ENCODE data around the gene AFAP1.

Gene AFAP1

DNA sequence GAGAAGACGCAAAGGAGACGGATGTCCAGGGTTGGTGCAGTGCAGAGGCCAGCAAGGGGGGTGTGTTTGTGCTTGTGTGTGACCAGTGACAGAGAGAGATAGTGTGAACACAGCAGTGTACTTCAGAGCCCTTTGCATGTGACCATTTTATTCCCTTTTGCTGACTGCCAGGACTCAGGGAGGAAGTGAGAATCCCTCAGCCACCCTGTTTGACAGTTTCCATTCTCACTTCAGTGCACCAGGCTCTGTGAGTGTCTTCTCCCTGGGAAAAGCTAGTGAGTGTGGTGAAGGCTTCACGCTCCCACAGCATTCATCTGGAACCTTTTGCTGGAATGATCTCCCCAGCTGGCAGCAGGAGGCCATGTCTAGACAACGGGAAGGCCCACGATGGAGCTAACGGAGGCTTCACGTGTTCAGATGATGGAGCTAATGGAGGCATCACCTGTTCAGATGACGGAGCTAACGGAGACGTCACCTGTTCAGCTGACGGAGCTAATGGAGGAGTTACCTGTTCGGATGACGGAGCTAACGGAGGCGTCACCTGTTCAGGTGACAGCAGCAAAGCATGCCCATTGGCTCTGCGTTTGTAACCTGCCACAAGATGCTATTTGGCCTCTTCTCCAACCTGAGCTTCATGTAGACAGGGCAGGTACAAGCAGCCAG lies 195.4 kb downstream of the AFAP1 start:
- in situ Hi-C loops (cut with MboI; ENCODE audit: low sequenced_read_pairs), result no loop called here

DNA sequence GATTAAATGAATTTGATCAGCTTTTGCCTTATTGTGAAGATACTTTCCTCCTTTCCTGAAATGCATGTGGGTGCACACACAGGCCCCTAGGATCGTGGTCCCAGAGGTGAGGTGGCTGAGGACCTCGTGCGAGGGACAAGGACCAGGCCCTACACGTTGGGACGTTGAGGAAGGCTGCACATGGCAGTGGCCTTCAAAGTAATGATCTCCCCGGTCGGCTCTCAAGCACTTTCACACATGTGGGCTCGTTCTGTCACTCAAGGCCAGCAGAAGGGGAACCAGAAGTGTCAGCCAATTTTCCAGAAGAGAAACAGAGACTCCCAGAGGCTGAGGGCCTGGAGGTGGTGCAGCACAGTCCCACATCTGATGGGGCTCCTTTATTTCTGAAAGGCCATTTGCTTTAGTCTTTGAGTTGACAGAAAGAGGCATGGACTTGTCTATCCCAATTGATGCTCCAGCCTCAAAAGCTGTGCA lies 196.8 kb downstream of the AFAP1 start:
- in situ Hi-C loops (cut with MboI; ENCODE audit: low sequenced_read_pairs), result no loop called here

- in situ Hi-C loops (cut with MboI; ENCODE audit: low sequenced_read_pairs), result no loop called here
Measured at GRCh38 chr4:7741946-7742806, 197.5 kb downstream of the AFAP1 start.

DNA sequence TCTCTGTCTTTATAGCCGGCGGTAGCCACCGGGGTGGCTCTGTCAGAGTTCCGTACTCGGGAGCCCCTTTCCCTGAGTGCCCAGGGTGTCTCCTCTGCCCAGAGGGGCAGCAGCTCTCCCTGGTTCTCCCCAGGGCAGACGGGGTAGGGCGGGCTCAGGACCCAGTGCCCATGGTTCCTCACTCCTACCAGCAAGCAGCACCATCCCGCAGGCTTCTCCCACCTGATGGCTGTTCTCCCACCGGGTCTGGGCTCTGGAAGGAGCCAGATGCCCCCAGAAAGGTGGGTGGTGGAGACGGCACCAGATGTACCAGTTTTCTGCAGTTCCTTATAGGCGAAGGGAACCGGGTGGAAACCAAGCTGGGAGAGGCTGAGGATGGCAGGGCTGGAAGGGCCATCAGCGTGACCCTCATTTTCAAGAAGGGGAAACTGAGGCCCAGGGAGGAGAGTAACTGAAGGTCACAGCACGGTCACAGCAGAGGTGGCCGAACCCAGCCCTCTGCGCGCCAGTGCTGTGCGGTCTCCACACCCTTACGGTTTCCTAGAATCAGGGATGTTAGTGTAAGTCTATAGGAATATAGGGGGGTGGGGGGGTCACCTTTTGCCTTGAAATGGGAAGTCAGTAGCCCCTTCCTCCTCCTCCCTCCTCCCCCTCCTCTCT lies 198.7 kb downstream of the AFAP1 start:
- in situ Hi-C loops (cut with MboI; ENCODE audit: low sequenced_read_pairs), result no loop called here

DNA sequence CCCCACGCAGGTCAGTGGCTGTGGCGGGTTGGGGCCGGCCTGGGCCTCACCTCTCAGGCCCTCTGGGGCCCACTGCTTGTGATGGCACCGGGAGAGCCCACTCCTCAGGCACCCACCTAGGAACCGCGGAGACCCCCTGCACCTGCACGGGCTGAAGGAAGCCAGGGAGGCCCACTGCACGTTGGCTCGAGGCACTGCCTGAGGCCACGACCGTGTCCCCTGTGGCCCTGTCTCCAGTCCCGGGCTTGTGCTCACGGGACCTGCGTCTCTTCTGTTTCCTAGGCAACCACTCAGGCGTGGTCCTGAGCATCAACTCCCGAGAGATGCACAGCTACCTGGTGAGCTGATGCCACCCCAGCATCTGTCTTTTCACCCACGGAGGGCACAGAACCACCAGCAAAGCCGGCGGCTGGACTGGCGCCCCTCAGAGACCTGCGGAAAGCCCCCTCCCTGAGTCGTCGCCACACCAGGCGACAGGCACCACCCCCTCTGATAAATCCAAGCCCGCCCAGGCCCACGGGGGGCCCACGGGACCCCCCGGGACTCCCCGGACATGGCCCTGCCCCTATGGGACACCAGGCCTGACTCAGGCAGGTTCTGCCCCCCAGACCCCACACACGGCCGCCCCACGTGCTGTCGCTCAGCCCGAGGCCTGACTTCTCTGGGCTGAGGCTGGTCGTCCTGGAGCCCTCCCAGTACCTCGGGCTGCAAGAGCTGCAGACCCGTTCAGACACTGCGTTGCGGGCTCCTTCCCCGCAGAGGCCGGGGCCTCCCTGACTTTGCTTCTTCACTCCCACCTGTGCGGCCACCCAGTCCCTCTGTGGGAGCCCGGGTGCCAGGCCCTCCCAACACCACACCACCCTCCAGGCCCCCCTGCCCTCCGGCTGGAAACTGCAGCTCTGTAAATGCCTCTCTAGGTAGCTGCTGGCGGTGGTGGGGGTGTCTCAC lies 199.5 kb downstream of the AFAP1 start:
- in situ Hi-C loops (cut with MboI; ENCODE audit: low sequenced_read_pairs), result no loop called here

DNA sequence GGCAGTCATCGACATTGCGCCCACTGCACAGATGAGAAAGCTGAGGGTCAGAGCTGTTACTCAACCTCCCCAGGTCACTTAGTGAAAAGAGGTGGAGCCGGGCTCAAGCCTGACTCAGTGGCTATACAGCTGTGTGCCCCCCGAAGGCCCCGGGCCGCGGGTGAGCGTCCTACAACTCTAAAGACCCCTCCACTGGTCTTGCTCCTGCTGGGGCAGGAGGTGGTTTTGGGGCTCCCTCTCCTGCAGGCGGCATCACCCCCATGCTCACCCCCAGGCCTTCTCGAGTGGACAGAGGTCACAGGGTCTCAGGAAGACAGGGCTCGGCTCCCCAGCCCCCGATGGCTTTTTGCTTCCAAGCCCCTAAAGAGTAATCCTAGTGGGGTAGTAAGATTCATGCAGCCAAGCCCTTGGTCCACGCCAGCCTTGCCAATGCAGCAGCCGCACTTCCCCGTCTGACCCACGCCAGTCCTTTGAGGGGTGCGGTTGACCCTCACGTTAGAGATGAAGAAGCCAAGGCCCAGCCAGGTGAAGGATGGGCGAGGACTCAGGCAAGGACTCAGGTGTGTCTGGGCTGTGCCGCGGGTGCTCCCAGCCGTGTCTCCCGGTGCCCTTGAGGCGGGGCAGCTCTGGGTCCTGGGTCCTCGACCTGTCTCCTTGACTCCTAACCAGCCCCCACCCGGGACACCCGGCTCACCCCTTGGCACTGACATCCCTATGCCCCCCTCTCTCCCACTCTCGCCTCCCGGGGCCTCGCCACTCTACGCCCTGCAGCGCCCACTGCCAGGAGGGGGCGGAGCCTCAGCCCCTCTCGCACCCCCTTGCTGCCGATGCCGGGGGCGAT lies 200.4 kb downstream of the AFAP1 start:
- in situ Hi-C loops (cut with MboI; ENCODE audit: low sequenced_read_pairs), result no loop called here

DNA sequence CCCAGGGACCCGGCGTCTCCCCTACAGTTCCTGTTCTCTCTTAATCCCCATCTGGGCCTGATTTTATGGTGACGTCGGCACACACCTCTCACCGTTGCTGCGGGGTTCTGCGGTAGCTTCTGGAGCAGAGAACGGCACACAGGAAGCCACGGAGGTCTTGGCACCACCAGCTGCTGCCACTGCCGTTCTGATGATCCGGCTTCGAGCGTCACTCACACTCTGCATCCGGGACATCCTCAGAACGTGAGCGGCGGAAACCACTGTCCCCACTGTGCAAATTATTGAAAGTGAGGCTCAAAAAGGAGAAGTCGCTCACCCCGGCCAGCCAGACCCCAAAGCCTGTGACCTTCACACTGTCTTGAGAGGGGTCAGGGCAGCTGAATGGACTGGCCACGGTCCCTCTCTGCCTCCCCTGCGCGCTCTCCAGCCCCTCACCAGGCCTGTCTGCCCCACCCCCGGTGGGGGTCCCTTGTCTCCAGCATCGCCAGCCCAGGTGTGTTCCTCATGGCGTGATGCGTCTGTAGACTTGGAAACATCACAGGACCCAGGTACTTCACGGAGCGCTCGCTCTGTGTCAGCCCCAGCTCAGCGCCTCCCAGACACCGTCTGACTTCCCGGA lies 201.1 kb downstream of the AFAP1 start:
- in situ Hi-C loops (cut with MboI; ENCODE audit: low sequenced_read_pairs), result no loop called here

DNA sequence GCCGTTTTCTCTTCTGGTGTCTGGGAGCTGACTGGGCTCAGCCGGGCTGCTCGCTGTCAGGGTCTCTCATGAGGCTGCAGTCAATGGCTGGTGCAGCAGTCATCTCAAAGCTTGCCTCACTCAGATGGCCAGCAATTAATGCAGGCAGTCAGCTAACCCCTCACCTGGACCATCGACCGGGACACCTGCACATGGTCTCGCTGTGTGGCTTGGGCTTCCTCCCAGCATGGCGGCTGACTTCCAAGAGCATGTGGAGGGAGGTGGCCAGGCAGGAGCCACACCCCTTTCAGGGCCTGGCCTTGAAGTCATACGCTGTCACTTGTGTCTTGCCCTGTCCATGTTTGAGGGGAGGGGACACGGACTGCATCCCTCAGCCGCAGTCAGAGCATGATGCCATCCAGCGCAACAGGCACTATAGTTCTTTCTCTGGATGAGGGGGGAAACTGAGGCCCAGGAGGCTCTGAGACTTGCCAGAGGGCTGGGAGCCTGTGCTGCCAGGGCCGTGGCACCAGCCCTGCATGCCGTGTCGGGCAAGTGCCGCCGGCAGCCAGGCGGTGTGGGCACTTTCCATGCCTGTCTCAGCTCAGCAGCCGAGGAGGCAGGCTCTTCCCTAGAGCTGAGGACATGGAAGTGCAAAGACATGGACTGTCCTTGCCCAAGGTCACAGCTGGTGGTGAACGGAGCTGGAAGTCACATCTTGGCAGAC lies 201.8 kb downstream of the AFAP1 start:
- in situ Hi-C loops (cut with MboI; ENCODE audit: low sequenced_read_pairs), result no loop called here

DNA sequence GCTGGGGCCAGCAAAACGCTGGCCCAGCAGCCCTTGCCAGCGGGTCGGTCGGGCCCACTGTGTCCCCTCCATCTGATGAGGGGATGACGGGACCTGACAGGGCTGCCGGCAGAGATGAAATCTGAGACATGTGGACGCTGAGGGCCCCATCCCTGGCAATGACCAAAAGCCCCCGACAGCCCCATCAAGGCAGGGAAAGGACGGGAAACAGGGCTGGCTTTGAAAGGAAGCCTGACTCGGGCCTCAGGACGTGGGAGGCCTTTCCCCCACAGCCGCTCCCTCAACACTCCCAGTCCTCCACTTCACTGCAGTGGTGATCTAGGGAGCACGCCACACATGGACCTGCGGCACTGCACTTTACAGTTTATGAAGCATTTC lies 202.4 kb downstream of the AFAP1 start:
- in situ Hi-C loops (cut with MboI; ENCODE audit: low sequenced_read_pairs), result no loop called here

DNA sequence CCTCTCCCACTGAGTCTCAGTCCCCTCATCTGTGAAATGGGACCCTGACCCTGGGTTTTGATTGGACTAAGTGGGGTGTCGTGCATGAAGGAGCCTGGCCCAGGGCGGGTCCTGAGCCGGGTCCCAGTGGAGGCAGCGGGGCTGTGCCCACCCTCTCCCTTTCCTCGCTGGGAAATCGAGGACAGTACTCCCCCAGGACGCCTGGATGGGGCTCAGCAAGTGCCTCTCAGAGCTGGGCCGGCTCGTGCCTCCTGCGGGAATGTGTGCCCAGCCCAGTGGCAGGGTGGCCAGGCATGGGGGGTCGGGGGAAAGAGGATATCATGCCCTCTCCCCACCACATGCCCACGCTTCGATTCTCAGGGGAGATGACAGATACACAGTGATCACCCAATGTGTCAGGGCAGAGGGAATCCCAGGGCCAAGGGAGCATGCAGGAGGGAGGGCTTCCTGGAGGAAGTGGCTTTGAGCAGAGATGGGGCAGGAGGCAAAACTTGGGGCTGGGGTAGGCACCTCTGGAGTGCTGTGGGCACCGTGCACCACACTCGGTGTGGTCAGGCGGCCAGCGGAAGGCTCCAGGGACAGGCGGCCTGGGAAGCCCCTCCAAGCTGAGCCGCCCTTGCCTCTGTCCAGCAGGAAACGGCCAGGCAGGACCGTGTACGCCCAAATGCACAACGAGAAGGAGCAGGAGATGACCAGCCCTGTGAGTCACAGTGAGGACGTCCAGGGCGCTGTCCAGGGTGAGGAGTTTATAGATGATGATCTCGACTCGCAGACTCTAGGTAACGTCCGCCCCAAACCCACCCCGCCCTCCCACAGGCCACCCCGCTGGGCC lies 203.0 kb downstream of the AFAP1 start:
- in situ Hi-C loops (cut with MboI; ENCODE audit: low sequenced_read_pairs), result no loop called here

GRCh38 chr4:7735961-7736360 lies 203.7 kb downstream of the AFAP1 start:
- in situ Hi-C loops (cut with MboI; ENCODE audit: low sequenced_read_pairs), result no loop called here

DNA sequence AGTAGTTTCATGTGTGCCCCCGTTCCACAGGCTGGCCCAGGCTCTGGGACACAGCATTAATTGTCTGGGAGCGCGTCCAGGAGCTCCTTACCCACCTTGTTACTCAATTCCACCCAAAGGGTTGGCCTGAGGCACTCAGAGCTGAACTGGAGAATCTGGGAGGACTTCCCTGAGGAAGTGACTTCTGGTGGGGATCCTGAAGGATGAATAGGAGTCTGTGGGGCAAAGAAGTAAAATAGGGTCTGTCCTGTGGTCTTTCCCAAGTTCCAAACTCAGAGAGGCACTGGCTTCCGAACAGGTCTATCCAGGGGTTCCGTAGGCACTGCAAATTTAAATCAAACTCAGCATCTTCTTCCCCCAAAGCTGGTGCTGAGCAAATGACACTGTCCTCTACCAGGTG lies 204.3 kb downstream of the AFAP1 start:
- in situ Hi-C loops (cut with MboI; ENCODE audit: low sequenced_read_pairs), result no loop called here

GRCh38 chr4:7734651-7735260 lies 204.9 kb downstream of the AFAP1 start:
- in situ Hi-C loops (cut with MboI; ENCODE audit: low sequenced_read_pairs), result no loop called here

GRCh38 chr4:7733801-7734650 lies 205.6 kb downstream of the AFAP1 start:
- in situ Hi-C loops (cut with MboI; ENCODE audit: low sequenced_read_pairs), result no loop called here

GRCh38 chr4:7733201-7733600 lies 206.5 kb downstream of the AFAP1 start:
- in situ Hi-C loops (cut with MboI; ENCODE audit: low sequenced_read_pairs), result no loop called here

GRCh38 chr4:7732263-7732662 lies 207.4 kb downstream of the AFAP1 start:
- in situ Hi-C loops (cut with MboI; ENCODE audit: low sequenced_read_pairs), result no loop called here

DNA sequence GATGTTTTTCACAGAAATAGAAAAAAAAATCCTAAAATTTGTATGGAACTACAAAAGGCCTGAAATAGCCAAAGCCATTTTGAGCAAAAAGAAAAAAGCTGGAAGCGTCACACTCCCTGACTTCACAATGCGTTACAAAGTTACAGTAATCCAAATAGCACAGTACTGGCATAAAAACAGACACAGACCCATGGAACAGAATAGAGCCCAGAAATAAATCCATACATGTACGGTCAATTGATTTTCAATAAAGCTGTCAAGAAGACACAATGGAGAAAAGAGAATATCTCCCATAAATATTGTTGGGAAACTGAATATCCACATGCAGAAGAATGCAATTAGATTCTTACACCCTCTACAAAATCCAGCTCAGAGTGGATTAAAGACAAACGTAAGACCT lies 208.2 kb downstream of the AFAP1 start:
- in situ Hi-C loops (cut with MboI; ENCODE audit: low sequenced_read_pairs), result no loop called here
